HCT116 (cell line): ENCODE results near the gene RAP1GAP2. TPM values are rescaled to one million over a fixed set of nuclear protein-coding genes. Genes with fewer than 3 reads are reported as not detected.

Experiments used
- ATAC-seq: fragments of 200-7000 bp; cut with Tn5 transposase; 2 replicates; pipeline ENCODE4 v1.9.1; 2020; ENCODE audit warnings: mild to moderate bottlenecking, moderate library complexity
- BruUV-seq: library from RNA; stranded (reverse); fragments of 400-500 nt; replicated peaks from 2 replicates; lab custom pipeline; 2021; lab: Mats Ljungman, UMichigan
- CTCF ChIA-PET: fragments of 300-600 bp; sonication (Branson Sonifier 250); formaldehyde crosslinking; loops from one replicate; lab custom pipeline; 2021; ENCODE audit warnings: antibody characterized with exemption; lab: Charles Lee
- POLR2A ChIA-PET: fragments of 300-600, 350-600 bp; sonication (Branson Sonifier 250); formaldehyde crosslinking; loops from one replicate; lab custom pipeline; 2021; ENCODE audit warnings: antibody characterized with exemption; lab: Charles Lee
- RAD21 ChIA-PET, 2 experiments: fragments of 300-600 bp; sonication (Branson Sonifier 250); formaldehyde crosslinking; loops; one replicate each; lab custom pipeline; 2023; ENCODE audit warnings: low total read pairs in 2 of 2; ENCODE audit not compliant: uncharacterized antibody in 2 of 2, unreplicated experiment in 2 of 2, low non-redundant PET in 1 of 2; lab: Charles Lee
- DNase-seq: peaks from one replicate; pipeline ENCODE4 v3.0.0-alpha.2; 2010; ENCODE audit warnings: low read depth, low spot score
- H2AFZ ChIP-seq: fragments of 200-600 bp; shearing (Covaris generic), sonication (generic); 2 replicates; pipeline ENCODE4 v1.6.1; 2017; ENCODE audit warnings: low read depth, mixed run types, mixed read lengths, antibody characterized with exemption, low read length; ENCODE audit not compliant: poor library complexity, severe bottlenecking
- H3K27ac ChIP-seq: 2 replicates; pipeline ENCODE4 v1.5.1; 2012; ENCODE audit warnings: low read depth, low read length
- H3K27me3 ChIP-seq: fragments of 200-600 bp; sonication (generic); 2 replicates; pipeline ENCODE4 v1.6.1; 2016; ENCODE audit warnings: mixed run types, low read length, mixed read lengths; ENCODE audit not compliant: insufficient read depth
- H3K36me3 ChIP-seq, 2 experiments: fragments of 200-500 bp in 1 of 2; fragments of 200-600 bp in 1 of 2; sonication (Bioruptor generic) in 1 of 2; sonication (generic) in 1 of 2; 2 replicates each; pipeline versions ENCODE4 v1.5.1 to v1.6.1; 2014 to 2016; ENCODE audit warnings: low read length in 2 of 2, inconsistent platforms in 1 of 2, mixed read lengths in 1 of 2, mixed run types in 1 of 2; ENCODE audit not compliant: insufficient read depth in 2 of 2, control insufficient read depth in 1 of 2
- H3K4me1 ChIP-seq, 2 experiments: fragments of 200-600 bp in 1 of 2; sonication (generic) in 1 of 2; 2 replicates each; pipeline versions ENCODE4 v1.5.1 to v1.6.1; 2012 to 2017; ENCODE audit warnings: low read length in 2 of 2, inconsistent platforms in 1 of 2, mild to moderate bottlenecking in 1 of 2, mixed read lengths in 1 of 2, mixed run types in 1 of 2, moderate library complexity in 1 of 2; ENCODE audit not compliant: insufficient read depth in 2 of 2, control insufficient read depth in 1 of 2
- H3K4me2 ChIP-seq: fragments of 200-600 bp; sonication (generic); 2 replicates; pipeline ENCODE4 v1.6.1; 2017; ENCODE audit warnings: mixed run types, low read length, mixed read lengths
- H3K4me3 ChIP-seq, 2 experiments: fragments of 200-600 bp in 1 of 2; sonication (generic) in 1 of 2; replicated peaks in 1 of 2; 2 replicates each; pipeline ENCODE4 v1.5.1; 2011 to 2016; ENCODE audit warnings: low read length in 2 of 2, control low read depth in 1 of 2, low read depth in 1 of 2, mild to moderate bottlenecking in 1 of 2, mixed read lengths in 1 of 2, mixed run types in 1 of 2
- H3K79me2 ChIP-seq: fragments of 200-600 bp; sonication (generic); 2 replicates; pipeline ENCODE4 v1.6.1; 2017; ENCODE audit warnings: mild to moderate bottlenecking, mixed run types, low read length, moderate library complexity, mixed read lengths; ENCODE audit not compliant: insufficient read depth
- H3K9ac ChIP-seq: fragments of 200-600 bp; sonication (generic); 2 replicates; pipeline ENCODE4 v1.6.1; 2016; ENCODE audit warnings: low read length, mixed read lengths
- H3K9me2 ChIP-seq: fragments of 200-600 bp; sonication (generic), shearing (Covaris generic); 2 replicates; pipeline ENCODE4 v1.6.1; 2017; ENCODE audit warnings: mixed run types, mild to moderate bottlenecking, moderate library complexity; ENCODE audit not compliant: insufficient read depth
- H3K9me3 ChIP-seq, 2 experiments: fragments of 200-500 bp in 1 of 2; fragments of 200-600 bp in 1 of 2; sonication (Bioruptor generic) in 1 of 2; sonication (generic) in 1 of 2; 2 replicates each; pipeline ENCODE4 v1.6.1; 2014 to 2017; ENCODE audit warnings: low read length in 2 of 2, mixed read lengths in 2 of 2, inconsistent platforms in 1 of 2, low read depth in 1 of 2, mild to moderate bottlenecking in 1 of 2, mixed run types in 1 of 2, moderate library complexity in 1 of 2; ENCODE audit not compliant: control insufficient read depth in 1 of 2, insufficient read depth in 1 of 2
- H4K20me1 ChIP-seq: fragments of 200-600 bp; sonication (generic), shearing (Covaris generic); 2 replicates; pipeline ENCODE4 v1.6.1; 2017; ENCODE audit warnings: mixed run types, mild to moderate bottlenecking, moderate library complexity; ENCODE audit not compliant: insufficient read depth
- ATF3 ChIP-seq: IDR thresholded peaks from 2 replicates; pipeline ENCODE4 v1.6.1; 2012
- CEBPB ChIP-seq: IDR thresholded peaks from 2 replicates; pipeline ENCODE4 v1.6.1; 2012; ENCODE audit warnings: low read depth
- FOSL1 ChIP-seq: IDR thresholded peaks from 2 replicates; pipeline ENCODE4 v1.6.1; 2012; ENCODE audit warnings: low read depth
- RAD21 ChIP-seq: IDR thresholded peaks from 2 replicates; pipeline ENCODE4 v1.6.1; 2012; ENCODE audit warnings: low read depth, mild to moderate bottlenecking
- intact Hi-C: fragments of 100-400 bp; cut with micrococcal nuclease; formaldehyde crosslinking; loops from 2 replicates; pipeline ENCODE4 v1.10.0; 2022
- total RNA-seq: library from RNA; stranded (reverse); gene quantifications from one replicate; pipeline ENCODE4 v1.2.1, GENCODE V29; 2021; ENCODE audit not compliant: unreplicated experiment
- TF ChIP-seq, protein P1 (sequence below), 3 experiments: fragments of 200-600 bp in 1 of 3; sonication (generic) in 1 of 3; IDR thresholded peaks in 2 of 3; conservative IDR thresholded peaks in 1 of 3; 2 replicates each; pipeline ENCODE4 v1.5.1; 2012 to 2017; ENCODE audit warnings: low read depth in 2 of 3, low read length in 2 of 3, antibody characterized with exemption in 1 of 3, borderline replicate concordance in 1 of 3, control low read depth in 1 of 3, mild to moderate bottlenecking in 1 of 3, mixed read lengths in 1 of 3, mixed run types in 1 of 3, moderate library complexity in 1 of 3; ENCODE audit not compliant: insufficient read depth in 1 of 3

The RAP1GAP2 gene
- total RNA-seq, 1 experiment from 2014 or later, result 54.6 TPM

GRCh38 chr17:2937331-2938003 is 141.2 kb downstream of the RAP1GAP2 start:
- Histone ChIP-seq H3K4me1 (no peaks in the 10 kb centered on the region), H3K27me3 (no peaks in the 10 kb centered on the region), H3K36me3 (no peaks in the 10 kb centered on the region), H3K27ac (no peak overlapping the region), H2AFZ (no peak overlapping the region), H3K9me3 (no peaks in the 10 kb centered on the region), H3K4me2 (no peak overlapping the region), H3K4me3 (no peak overlapping the region), H3K9me2 (no peaks in the 10 kb centered on the region), H4K20me1 (no peaks in the 10 kb centered on the region), H3K9ac (no peak overlapping the region), H3K79me2 (no peaks in the 10 kb centered on the region)
- DNase-seq (no peak), ATAC-seq (no peak)
- POLR2A ChIA-PET, result no interaction called here
- RAD21 ChIA-PET, result no interaction called here
- CTCF ChIA-PET, result interaction anchor here (0.8 to 1.3 kb wide), 3 partner anchors 38 to 151 kb away, joined by 3 to 4 read pairs (median 3); no protein-coding TSS in a partner anchor
- peak; percentile 72 for TF ChIP-seq RAD21
- no peak for TF ChIP-seq ATF3
- TF ChIP-seq, protein P1, sequence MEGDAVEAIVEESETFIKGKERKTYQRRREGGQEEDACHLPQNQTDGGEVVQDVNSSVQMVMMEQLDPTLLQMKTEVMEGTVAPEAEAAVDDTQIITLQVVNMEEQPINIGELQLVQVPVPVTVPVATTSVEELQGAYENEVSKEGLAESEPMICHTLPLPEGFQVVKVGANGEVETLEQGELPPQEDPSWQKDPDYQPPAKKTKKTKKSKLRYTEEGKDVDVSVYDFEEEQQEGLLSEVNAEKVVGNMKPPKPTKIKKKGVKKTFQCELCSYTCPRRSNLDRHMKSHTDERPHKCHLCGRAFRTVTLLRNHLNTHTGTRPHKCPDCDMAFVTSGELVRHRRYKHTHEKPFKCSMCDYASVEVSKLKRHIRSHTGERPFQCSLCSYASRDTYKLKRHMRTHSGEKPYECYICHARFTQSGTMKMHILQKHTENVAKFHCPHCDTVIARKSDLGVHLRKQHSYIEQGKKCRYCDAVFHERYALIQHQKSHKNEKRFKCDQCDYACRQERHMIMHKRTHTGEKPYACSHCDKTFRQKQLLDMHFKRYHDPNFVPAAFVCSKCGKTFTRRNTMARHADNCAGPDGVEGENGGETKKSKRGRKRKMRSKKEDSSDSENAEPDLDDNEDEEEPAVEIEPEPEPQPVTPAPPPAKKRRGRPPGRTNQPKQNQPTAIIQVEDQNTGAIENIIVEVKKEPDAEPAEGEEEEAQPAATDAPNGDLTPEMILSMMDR (IDR thresholded peaks at IDR 0.05 in 2 of 3, conservative IDR thresholded peaks at IDR 0.05 in 1 of 3; ENCODE audit: borderline replicate concordance in 1 of 3, insufficient read depth in 1 of 3, low read depth in 2 of 3, low read length in 2 of 3), result peak; percentile 14 to 38 (median 22); a peak in 1 of 6 replicates
- TF ChIP-seq CEBPB, result no peak
- TF ChIP-seq FOSL1, result no peak
- intact Hi-C loops, result loop anchor here (2.0 kb wide), 1 partner anchor 75 kb away; no protein-coding TSS in a partner anchor
- BruUV-seq, result no TSS peak
